Gastroesophageal sphincter (tissue), 3 donors: ENCODE measurements around the gene ELP4.

Experiments used
- CTCF ChIP-seq, 4 experiments: fragments of 200-600 bp in 2 of 4; fragments of 450-650 bp in 2 of 4; sonication (generic) in 1 of 4; IDR thresholded peaks; one replicate each; pipeline ENCODE4 v1.5.1; 2017 to 2019; ENCODE audit warnings: antibody characterized with exemption in 4 of 4, mild to moderate bottlenecking in 2 of 4, moderate library complexity in 2 of 4
- EP300 ChIP-seq: sonication (generic); formaldehyde crosslinking; IDR thresholded peaks from one replicate; pipeline ENCODE4 v1.6.1; 2017; ENCODE audit warnings: antibody characterized with exemption, mild to moderate bottlenecking
- POLR2A ChIP-seq, 2 donors: fragments of 450-650 bp; IDR thresholded peaks; one replicate each; pipeline ENCODE4 v1.6.1; 2017; ENCODE audit warnings: antibody characterized with exemption in 2 of 2, mild to moderate bottlenecking in 2 of 2, moderate library complexity in 1 of 2
- POLR2AphosphoS5 ChIP-seq: sonication (generic); formaldehyde crosslinking; IDR thresholded peaks from one replicate; pipeline ENCODE4 v1.6.1; 2017; ENCODE audit warnings: antibody characterized with exemption

- TF ChIP-seq POLR2A (IDR thresholded peaks at IDR 0.05) (no peak), CTCF (IDR thresholded peaks at IDR 0.05) (no peak), EP300 (no peak), POLR2AphosphoS5 (no peak)
Measured at GRCh38 chr11:31500560-31500959, 9.0 kb upstream of the ELP4 start.
